ENCODE data around the gene WSCD1.

WSCD1 gene

DNA sequence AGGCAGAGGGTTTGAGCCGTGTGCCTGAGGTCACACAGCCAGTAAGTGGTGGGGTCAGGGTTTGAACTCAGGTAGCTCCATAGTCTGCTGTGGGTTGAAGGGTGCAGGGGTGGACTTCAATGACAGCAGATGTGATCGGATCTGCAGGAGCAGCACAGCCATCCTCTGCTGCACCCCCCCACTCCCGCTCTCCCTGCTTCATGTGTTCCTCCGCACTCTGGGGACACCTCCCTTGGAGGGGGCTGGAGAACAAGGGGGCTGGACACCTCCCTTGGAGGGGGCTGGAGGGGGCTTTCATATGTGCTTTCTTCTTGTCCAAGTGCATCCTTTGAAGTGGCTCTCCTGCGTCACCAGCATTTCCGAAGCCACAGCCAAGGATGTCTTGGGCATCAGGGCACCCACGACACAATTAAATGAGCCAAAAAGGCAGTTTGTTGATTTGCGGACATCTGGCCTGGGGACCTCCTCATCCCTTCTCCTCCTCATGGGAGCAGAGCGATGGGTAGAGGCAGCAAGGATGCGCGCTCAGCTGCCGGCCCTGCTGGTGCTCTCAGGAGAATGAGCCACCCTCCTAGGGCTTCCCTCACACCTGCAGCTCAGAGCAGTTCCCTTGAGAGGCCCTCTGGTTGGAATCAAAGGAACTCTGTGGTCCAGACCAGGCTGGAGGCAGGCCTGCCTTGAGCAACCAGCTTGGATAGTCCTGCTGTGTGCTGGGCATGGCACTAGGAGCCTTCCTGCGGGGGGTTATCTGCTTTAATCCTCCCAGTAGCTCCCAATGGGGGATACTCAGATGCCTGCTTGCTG, 26.2 kb downstream of the WSCD1 start:
- no peak for DNase-seq (ENCODE audit: low read depth)
- no peak overlapping the region for H3K4me3 ChIP-seq (ENCODE audit: low read depth, low read length)
- TF ChIP-seq, protein P1, sequence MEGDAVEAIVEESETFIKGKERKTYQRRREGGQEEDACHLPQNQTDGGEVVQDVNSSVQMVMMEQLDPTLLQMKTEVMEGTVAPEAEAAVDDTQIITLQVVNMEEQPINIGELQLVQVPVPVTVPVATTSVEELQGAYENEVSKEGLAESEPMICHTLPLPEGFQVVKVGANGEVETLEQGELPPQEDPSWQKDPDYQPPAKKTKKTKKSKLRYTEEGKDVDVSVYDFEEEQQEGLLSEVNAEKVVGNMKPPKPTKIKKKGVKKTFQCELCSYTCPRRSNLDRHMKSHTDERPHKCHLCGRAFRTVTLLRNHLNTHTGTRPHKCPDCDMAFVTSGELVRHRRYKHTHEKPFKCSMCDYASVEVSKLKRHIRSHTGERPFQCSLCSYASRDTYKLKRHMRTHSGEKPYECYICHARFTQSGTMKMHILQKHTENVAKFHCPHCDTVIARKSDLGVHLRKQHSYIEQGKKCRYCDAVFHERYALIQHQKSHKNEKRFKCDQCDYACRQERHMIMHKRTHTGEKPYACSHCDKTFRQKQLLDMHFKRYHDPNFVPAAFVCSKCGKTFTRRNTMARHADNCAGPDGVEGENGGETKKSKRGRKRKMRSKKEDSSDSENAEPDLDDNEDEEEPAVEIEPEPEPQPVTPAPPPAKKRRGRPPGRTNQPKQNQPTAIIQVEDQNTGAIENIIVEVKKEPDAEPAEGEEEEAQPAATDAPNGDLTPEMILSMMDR (IDR thresholded peaks at IDR 0.05; ENCODE audit: insufficient read depth, low read depth, low read length, missing control alignments): no peak

DNA sequence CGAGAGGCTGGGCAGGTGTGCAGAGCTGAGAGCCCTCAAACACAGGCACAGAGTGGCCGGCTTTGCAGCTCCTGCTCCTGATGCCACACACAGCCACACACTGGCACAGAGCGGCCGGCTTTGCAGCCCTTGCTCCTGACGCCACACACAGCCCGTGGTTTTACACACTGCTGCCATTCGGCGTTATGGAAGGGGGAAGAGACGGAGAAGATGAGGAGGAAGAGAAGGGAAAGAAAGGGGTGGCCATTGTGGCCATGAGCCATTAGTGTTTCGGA, 26.8 kb downstream of the WSCD1 start:
- no peak for DNase-seq (ENCODE audit: low read depth)
- no peak overlapping the region for H3K4me3 ChIP-seq (ENCODE audit: low read depth, low read length)
- TF ChIP-seq, protein P1 (IDR thresholded peaks at IDR 0.05; ENCODE audit: insufficient read depth, low read depth, low read length, missing control alignments): no peak

DNA sequence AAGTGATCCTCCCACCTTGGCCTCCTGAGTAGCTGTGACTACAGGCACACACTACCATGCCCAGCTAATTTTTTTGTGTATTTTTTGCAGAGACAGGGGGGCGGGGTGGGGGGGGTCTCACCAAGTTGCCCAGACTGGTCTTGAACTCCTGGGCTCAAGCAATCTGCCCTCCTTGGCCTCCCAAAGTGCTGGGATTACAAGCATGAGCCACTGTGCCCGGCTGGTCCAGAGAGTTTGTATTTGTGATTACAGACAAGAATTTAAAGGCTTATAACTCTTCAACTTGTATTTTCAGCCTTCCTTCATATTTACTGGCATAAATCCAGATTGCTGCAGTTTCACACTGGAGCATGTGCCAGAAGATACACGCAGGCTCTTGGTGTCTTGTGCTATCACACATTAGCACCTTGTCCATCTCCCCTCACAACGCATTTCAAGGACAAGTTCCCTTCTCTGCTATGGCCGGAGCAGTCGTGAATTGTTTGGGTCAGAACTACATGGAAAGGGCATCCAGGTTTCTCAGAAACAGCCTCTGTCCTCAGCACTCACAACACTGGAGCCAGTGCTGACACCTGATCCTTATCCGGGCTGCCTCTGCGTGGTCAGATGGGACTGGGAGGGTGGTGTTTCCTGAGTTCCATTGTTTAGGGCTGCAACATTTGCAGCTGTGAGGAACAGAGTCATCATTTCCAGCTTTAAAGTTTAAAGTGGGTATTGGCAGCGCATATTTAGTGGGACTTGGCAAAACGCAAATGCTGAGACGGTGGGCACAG, 28.1 kb downstream of the WSCD1 start:
- DNase-seq (ENCODE audit: low read depth): no peak
- TF ChIP-seq, protein P1 (IDR thresholded peaks at IDR 0.05; ENCODE audit: insufficient read depth, low read depth, low read length, missing control alignments): no peak
- H3K4me3 ChIP-seq (ENCODE audit: low read depth, low read length): no peak overlapping the region

DNA sequence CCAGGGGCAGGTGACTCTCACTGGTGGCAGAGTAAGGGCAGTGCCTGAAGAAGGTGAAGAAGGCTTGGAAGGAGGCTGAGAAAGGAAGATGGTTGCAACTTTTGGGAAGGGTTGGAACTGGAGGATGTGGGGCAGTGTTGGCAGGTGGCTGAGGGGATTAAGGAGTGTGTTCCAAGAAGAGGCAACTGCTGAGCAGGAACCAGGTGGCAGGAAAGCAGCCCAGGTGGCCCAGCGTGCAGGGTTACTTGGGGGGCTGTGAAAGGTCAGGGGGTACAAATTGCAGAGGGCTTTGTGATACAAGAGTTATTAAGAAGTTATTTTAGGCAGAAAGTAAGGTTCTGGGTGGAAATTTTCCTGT, 28.6 kb downstream of the WSCD1 start:
- DNase-seq (ENCODE audit: low read depth): no peak
- no peak overlapping the region for H3K4me3 ChIP-seq (ENCODE audit: low read depth, low read length)
- TF ChIP-seq, protein P1 (IDR thresholded peaks at IDR 0.05; ENCODE audit: insufficient read depth, low read depth, low read length, missing control alignments): no peak

DNA sequence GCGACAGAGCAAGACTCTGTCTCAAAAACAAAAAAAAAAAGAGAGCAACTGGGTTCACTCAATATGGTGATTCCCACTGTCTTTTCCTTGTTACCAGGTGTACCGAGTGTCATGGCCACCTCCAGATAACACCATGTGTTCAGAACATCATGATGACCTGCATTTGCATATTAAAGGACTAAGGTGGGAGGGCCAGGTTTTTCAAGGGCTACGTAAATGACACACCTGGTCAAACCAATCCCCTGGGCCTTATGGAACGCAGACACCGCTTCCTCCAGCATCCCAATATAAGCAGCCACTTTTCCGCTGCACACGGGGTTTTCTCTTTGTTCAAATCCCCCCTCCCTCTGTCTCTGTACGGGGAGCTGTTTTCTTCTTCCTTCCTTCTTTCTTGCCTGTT, 29.3 kb downstream of the WSCD1 start:
- TF ChIP-seq, protein P1 (IDR thresholded peaks at IDR 0.05; ENCODE audit: insufficient read depth, low read depth, low read length, missing control alignments): no peak
- H3K4me3 ChIP-seq (ENCODE audit: low read depth, low read length): no peak overlapping the region
- no peak for DNase-seq (ENCODE audit: low read depth)

DNA sequence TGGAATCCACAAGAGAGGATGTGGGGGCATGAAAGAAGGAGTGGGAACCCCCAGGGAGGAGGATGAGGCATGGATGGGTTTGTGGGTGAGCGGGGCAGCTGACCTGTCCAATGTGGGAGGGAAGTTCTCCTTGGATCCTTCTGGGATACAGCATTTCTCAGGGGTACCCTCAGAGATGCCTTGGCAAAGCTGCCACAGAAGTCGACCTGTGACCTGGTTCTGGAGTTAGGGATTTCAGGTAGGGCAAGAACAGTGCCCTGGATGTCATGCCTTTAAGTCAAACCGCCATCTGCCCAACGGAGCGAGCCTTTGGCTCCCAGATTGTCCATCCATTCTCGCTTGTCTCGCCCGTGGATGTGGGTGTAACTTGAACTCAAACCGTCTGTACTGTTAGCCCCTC, 30.0 kb downstream of the WSCD1 start:
- no peak overlapping the region for H3K4me3 ChIP-seq (ENCODE audit: low read depth, low read length)
- TF ChIP-seq, protein P1 (IDR thresholded peaks at IDR 0.05; ENCODE audit: insufficient read depth, low read depth, low read length, missing control alignments): no peak
- DNase-seq (ENCODE audit: low read depth): no peak
